GM19395 (cell line): ENCODE data around the gene RFX1.
"Not testable (repeated sequence)": the region's sequence is repeated elsewhere in the genome, so short reads cannot be mapped to it uniquely, and the experiment has no call there.

ENCODE experiments used
- ATAC-seq: cut with Tn5 transposase; IDR thresholded peaks from one replicate; pipeline ENCODE4 v1.9.1; 2021; ENCODE audit warnings: mild to moderate bottlenecking, moderate library complexity; ENCODE audit not compliant: unreplicated experiment

RFX1 gene

DNA sequence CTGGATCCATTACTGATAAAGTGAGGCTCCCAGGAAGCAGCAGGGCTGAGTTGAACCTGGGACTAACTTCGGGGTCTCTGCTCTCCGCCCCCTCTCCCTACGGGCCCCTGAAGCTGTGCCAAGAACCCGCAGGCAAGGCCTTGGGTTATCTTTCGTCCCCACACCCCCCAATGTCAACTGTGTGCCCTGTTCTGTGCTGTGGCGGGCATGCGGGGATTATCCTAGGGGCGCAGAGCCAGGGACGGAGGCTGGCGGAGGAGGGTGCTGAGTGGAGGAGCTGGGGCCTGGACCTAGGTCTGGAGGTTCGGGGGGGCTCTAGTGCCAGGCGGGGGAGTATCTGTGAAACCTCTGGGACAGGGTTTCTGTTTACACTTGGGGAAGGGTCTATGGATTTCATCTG lies 26.4 kb downstream of the RFX1 start:
- no peak for ATAC-seq

- no peak for ATAC-seq
Measured at GRCh38 chr19:13979244-13979615, 26.9 kb downstream of the RFX1 start.

- no peak for ATAC-seq
Measured at GRCh38 chr19:13978351-13979243, 27.5 kb downstream of the RFX1 start.

- no peak for ATAC-seq
Measured at GRCh38 chr19:13977803-13978202, 28.3 kb downstream of the RFX1 start.

DNA sequence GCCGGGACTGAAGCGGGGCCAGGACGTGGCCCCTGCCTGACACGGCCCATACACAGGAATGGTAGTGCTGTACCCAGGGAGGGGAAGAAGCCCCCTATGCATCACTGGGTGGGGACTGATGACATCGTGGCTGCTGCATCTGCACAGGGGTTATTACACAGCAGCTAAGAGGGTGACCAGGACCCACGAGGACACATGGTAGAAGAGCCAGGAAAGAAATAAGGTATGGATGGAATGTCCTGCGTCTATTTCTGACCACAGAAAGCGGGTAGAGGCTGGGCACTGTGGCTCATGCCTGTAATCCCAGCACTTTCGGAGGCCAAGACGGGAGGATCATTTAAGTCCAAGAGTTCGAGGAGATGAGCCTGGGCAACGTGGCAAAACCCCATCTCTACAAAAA lies 29.7 kb downstream of the RFX1 start:
- ATAC-seq: no peak

- ATAC-seq: no peak
Measured at GRCh38 chr19:13975870-13976269, 30.2 kb downstream of the RFX1 start.

GRCh38 chr19:13974073-13974472 lies 32.0 kb downstream of the RFX1 start:
- no peak for ATAC-seq

DNA sequence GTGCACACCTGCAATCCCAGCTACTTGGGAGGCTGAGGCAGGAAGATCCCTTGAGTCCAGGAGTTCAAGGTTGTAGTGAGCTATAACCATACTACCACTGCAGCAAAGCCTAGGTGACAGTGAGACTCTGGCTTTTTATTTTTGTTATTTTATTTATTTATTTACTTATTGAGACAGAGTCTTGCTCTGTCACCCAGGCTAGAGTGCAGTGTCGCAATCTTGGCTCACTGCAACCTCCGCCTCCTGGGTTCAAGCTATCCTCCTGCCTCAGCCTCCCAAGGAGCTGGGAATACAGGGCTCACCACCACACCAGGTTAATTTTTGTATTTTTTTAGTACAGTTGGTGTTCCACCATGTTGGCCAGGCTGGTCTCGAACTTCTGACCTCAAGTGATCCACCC lies 32.6 kb downstream of the RFX1 start:
- ATAC-seq: not testable (repeated sequence)

DNA sequence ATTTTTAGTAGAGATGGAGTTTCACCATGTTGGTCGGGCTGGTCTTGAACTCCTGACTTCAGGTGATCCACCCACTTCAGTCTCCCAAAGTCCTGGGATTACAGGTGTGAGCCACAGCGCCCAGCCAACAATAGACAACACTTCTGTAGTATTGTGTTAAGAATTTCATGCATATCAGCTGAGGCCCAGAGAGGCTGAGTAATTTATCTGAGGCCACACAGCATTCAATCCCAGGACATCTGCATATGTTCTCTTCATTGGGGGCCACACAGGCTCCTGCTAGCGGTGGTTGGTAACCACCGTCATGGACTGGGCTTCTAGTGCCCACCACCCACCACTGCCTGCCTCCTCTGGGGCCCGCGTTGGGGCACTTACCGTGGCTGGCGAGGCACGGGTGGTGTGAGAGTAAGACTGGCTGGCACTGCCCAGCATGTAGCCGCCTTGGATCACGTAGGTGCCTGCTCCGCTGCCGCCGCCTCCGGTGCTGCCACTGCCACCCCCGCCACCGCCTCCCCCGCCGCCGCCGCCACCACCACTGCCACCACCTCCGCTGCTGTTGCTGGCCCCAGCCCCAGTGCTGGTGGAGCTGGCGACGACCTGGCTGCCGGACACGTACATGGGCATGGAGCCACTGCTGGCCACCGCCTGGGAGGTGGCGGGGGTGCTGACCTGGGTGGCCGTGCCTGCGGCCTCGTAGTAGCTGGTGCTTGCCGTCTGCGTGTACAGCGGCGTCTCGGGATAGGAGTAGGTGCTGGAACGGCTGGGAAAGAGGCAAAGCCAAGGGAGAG lies 33.6 kb downstream of the RFX1 start:
- ATAC-seq: no peak

DNA sequence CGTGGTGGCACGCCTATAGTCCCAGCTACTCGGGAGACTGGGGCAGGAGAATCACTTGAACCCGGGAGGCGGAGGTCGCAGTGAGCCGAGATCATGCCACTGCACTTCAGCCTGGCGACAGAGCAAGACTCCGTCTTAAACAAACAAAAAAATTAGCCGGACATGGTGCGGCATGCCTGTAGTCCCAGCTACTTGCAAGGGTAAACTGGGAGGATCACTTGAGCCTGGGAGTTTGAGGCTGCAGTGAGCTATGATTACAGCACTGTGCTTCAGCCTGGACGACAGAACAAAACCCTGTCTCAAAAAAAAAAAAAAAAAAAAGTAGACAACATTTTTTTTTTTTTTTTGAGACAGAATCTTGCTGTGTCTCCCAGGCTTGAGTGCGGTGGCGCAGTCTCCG lies 34.3 kb downstream of the RFX1 start:
- not testable (repeated sequence) for ATAC-seq

DNA sequence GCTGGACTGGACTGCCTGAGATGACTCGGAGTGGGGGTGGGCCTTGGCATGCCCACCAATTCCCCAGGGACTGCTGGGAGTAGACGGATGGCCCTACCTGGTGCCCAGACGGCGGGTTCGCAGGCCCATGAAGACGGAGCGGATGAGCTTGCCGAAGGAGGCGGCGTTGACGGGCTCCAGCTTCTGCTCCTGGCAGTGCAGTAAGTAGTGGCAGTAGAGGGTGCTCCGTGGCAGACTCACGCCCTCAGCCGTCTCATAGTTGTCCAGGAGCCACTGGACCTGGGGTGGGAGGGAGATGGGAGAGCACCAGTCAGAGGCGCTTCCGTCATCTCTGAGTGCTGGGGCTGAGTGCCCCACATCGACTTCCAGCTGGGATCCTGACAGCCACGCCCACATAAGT lies 36.2 kb downstream of the RFX1 start:
- no peak for ATAC-seq

GRCh38 chr19:13968999-13969398 lies 37.1 kb downstream of the RFX1 start:
- no peak for ATAC-seq

GRCh38 chr19:13968383-13968935 lies 37.7 kb downstream of the RFX1 start:
- no peak for ATAC-seq

- ATAC-seq: not testable (repeated sequence)
Measured at GRCh38 chr19:13967206-13967605, 38.9 kb downstream of the RFX1 start.

- ATAC-seq: no peak
Measured at GRCh38 chr19:13966684-13967128, 39.4 kb downstream of the RFX1 start.

DNA sequence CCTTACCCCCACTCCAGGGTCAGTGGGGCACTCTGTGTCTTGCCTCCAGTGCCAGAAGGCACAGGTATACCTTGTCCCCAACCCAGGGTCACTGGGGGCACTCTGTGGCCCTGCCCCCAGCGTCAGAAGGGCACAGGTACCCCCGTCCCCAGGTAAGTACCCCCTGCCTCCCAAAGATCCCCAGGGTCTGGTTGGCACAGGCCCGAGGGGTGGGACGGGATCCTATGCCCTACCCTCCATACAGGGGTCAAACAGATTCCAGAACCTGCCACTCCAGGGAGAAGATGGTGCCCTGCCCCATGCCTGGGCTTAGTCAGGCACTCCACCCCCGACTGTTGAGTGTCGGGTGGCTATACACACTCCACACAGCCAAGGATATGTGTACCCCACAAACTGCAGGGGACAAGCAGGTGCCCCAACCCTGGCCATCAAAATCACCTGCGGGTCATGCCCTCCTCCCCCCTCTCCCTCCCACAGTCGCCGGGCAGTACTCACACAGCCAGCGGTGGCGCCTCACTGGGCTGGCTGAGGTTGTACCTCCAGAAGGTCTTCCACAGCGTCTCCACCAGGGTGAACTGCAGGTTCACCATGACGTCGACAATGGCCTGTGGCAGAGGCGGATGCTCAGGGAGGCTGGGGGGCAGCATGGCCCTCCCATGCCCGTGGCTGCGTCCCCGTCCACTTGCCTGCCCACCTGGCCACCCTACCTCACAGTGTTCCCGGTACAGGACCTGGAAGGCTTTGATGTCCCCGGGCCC lies 40.0 kb downstream of the RFX1 start:
- no peak for ATAC-seq

GRCh38 chr19:13965377-13965896 lies 40.7 kb downstream of the RFX1 start:
- no peak for ATAC-seq

DNA sequence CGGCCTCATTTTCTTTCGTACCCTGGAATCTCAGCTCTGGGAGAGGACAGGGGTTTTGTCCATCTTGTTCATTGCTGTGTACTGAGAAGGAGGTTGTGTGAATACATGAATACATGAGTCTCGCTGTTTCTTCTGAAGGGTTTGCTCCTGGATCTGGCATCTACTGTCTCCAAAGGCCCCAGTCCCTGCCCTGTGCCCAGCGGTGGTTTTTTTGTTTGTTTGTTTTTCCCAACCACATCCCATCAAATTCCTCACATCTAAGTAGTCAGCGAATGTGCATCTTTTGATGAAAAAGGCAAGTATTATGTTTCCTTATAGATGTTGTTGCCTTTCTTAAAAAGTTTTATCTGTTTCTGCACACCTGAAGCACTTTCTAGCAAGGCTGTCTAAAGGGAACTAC lies 41.3 kb downstream of the RFX1 start:
- ATAC-seq: no peak

DNA sequence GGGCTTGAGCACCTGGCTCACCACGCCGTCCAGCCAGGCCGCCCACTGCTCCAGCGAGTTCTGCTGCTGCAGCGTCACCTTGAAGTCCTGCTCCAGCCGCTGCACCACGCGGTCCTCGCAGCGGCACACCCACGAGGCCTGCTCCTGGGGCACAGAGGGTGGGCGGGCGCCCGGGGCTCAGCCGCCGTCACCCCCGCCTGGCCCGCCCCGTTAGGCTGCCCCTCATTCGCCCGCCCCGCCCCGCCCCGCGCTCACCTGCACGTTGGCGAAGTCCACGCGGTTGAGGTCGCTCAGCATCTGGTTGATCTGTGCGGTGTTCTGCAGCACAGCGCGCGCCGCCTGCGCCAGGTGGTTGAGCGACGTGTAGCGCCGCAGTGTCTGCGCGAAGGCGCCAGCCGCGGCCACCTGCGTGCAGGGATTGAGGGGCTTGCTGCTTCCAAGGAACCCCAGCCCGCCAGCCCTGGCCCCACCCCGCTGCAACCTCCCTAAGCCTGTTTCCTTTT lies 42.5 kb downstream of the RFX1 start:
- no peak for ATAC-seq
